ENCODE data around the gene LMX1B. TPM values are rescaled to one million over a fixed set of nuclear protein-coding genes. Genes with fewer than 3 reads are reported as not detected.

Gene LMX1B
- polyA plus RNA-seq, 1 of the 3 experiments (the other 2 are of a cell fraction): not detected

DNA sequence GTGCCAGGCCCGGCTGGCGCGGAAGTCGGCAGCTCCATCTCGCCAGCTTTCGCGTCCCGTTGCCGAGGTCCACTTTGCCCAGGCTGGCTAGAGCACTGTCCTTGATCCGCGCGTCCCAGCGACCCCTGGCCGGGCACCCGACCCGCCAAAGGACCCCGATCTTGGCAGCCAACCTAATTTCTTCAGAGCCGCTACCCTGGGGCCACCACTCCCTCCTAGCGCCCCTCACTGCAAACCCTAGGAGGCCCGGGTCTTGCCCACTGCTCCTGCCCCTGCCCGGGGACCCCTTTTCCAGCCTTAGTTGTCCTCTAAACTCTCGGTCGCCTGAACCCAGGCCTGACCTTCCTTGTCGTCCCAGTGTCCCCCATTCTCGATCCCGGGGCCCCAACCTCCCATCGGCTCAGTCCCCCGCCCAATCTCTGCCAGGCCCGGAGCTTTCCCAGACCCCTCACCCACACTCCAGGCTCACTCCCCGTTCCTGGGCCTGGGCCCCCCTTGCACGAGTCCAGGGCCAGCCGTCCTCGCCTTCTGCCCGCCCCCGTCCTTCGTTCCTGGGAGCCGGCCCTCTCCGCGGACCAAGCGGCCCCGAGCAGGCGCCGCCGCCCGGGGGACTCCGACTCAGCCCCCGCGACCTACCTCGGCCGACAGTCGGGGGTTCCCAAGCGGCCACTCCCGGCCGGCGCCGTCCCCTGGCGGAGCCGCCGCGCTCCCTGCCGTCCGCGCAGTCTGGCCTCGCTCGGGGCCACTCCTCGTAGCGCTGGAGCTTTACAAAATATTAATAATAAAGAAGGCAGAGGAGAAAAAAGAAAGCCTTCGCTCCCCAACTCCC, 701 bp upstream of the LMX1B start:
- TF ChIP-seq, protein P1, sequence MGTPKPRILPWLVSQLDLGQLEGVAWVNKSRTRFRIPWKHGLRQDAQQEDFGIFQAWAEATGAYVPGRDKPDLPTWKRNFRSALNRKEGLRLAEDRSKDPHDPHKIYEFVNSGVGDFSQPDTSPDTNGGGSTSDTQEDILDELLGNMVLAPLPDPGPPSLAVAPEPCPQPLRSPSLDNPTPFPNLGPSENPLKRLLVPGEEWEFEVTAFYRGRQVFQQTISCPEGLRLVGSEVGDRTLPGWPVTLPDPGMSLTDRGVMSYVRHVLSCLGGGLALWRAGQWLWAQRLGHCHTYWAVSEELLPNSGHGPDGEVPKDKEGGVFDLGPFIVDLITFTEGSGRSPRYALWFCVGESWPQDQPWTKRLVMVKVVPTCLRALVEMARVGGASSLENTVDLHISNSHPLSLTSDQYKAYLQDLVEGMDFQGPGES (IDR thresholded peaks at IDR 0.05; ENCODE audit: low read depth, low read length): no peak
- peak; percentile 68 for TF ChIP-seq EZH2phosphoT487 (IDR thresholded peaks at IDR 0.05; ENCODE audit: borderline replicate concordance, low read depth)
- TF ChIP-seq, protein P2, sequence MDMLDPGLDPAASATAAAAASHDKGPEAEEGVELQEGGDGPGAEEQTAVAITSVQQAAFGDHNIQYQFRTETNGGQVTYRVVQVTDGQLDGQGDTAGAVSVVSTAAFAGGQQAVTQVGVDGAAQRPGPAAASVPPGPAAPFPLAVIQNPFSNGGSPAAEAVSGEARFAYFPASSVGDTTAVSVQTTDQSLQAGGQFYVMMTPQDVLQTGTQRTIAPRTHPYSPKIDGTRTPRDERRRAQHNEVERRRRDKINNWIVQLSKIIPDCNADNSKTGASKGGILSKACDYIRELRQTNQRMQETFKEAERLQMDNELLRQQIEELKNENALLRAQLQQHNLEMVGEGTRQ (IDR thresholded peaks at IDR 0.05; ENCODE audit: borderline replicate concordance, low read depth, low read length): no peak
- POLR2A ChIA-PET: no interaction called here
- H3K4me1 ChIP-seq (ENCODE audit: control insufficient read depth in 1 of 2, insufficient read depth in 2 of 2, low read depth in 1 of 2, low read length in 1 of 2): no peaks in the 10 kb centered on the region; a peak in 1 of 4 replicates
- 0 out of 2 replicates have a peak, but pooled peaks cover 3% of the 10 kb centered on the region for H4K20me1 ChIP-seq (ENCODE audit: insufficient read depth)
- 6% methylated on average over 48 of the region's 68 CpGs for WGBS (ENCODE audit: low lambda C conversion rate)
- H3K4me2 ChIP-seq: no peak overlapping the region
- H3K9ac ChIP-seq: no peak overlapping the region
- peaks cover 88% of the 10 kb centered on the region for H3K27me3 ChIP-seq (ENCODE audit: insufficient read depth)
- no peak overlapping the region for H3K4me3 ChIP-seq (ENCODE audit: low read depth in 2 of 2, low read length in 1 of 2)
- H3K36me3 ChIP-seq (replicated peaks in 1 of 2; ENCODE audit: control insufficient read depth in 1 of 2, insufficient read depth in 2 of 2, low read length in 1 of 2): no peaks in the 10 kb centered on the region
- H3K79me2 ChIP-seq (ENCODE audit: insufficient read depth): no peaks in the 10 kb centered on the region
- CTCF ChIA-PET: interaction anchor here (1.0 to 7.0 kb wide), 12 partner anchors 10 to 169 kb away, joined by 4 to 65 read pairs (median 5); no protein-coding TSS in a partner anchor
- no peaks in the 10 kb centered on the region for H3F3A ChIP-seq (replicated peaks; ENCODE audit: insufficient read depth)
- no peak overlapping the region for H2AFZ ChIP-seq (ENCODE audit: low read depth)
- H3K9me2 ChIP-seq: no peaks in the 10 kb centered on the region
- DNase-seq: peak; percentile 55
- H3K9me3 ChIP-seq: no peaks in the 10 kb centered on the region
- H3K27ac ChIP-seq (ENCODE audit: low read depth in 2 of 2, low read length in 1 of 2): no peak overlapping the region

DNA sequence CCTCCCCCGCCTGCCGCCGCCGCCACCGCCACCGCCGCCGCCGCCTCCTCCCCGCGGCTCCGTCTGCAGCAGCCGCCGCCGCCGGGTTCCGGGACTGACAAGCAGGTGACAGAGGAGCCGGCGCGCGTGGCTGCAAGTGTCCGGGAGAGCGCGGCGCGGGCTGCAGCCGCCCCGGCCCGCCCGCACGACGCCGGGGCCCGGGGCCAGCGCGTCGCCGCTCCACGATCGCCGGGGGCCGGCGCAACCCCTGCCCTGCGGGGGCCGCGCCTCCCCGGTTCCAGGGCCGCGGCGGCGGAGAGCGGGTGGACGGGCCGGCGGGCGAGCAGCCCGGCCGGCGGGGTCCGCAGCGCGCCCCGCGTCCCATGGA, 343 bp downstream of the LMX1B start:
- WGBS (ENCODE audit: low lambda C conversion rate): 8% methylated on average over 8 of the region's 64 CpGs
- POLR2A ChIA-PET: no interaction called here
- H3K9ac ChIP-seq: no peak overlapping the region

More for the DNA sequence above, 343 bp downstream of the LMX1B start:
- H3K36me3 ChIP-seq (replicated peaks in 1 of 2; ENCODE audit: control insufficient read depth in 1 of 2, insufficient read depth in 2 of 2, low read length in 1 of 2): no peaks in the 10 kb centered on the region
- no peak overlapping the region for H3K4me3 ChIP-seq (ENCODE audit: low read depth in 2 of 2, low read length in 1 of 2)
- no peak for TF ChIP-seq RAD21 (IDR thresholded peaks at IDR 0.05; ENCODE audit: low read length)
- TF ChIP-seq RFX5 (IDR thresholded peaks at IDR 0.05; ENCODE audit: low read length): no peak
- TF ChIP-seq, protein P3, sequence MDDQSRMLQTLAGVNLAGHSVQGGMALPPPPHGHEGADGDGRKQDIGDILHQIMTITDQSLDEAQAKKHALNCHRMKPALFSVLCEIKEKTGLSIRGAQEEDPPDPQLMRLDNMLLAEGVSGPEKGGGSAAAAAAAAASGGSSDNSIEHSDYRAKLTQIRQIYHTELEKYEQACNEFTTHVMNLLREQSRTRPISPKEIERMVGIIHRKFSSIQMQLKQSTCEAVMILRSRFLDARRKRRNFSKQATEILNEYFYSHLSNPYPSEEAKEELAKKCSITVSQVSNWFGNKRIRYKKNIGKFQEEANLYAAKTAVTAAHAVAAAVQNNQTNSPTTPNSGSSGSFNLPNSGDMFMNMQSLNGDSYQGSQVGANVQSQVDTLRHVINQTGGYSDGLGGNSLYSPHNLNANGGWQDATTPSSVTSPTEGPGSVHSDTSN (IDR thresholded peaks at IDR 0.05): no peak
- no peak for TF ChIP-seq GATA2 (CRISPR knock-in tag; IDR thresholded peaks at IDR 0.05)
- TF ChIP-seq, protein P4, sequence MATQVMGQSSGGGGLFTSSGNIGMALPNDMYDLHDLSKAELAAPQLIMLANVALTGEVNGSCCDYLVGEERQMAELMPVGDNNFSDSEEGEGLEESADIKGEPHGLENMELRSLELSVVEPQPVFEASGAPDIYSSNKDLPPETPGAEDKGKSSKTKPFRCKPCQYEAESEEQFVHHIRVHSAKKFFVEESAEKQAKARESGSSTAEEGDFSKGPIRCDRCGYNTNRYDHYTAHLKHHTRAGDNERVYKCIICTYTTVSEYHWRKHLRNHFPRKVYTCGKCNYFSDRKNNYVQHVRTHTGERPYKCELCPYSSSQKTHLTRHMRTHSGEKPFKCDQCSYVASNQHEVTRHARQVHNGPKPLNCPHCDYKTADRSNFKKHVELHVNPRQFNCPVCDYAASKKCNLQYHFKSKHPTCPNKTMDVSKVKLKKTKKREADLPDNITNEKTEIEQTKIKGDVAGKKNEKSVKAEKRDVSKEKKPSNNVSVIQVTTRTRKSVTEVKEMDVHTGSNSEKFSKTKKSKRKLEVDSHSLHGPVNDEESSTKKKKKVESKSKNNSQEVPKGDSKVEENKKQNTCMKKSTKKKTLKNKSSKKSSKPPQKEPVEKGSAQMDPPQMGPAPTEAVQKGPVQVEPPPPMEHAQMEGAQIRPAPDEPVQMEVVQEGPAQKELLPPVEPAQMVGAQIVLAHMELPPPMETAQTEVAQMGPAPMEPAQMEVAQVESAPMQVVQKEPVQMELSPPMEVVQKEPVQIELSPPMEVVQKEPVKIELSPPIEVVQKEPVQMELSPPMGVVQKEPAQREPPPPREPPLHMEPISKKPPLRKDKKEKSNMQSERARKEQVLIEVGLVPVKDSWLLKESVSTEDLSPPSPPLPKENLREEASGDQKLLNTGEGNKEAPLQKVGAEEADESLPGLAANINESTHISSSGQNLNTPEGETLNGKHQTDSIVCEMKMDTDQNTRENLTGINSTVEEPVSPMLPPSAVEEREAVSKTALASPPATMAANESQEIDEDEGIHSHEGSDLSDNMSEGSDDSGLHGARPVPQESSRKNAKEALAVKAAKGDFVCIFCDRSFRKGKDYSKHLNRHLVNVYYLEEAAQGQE (IDR thresholded peaks at IDR 0.05; ENCODE audit: low read depth, low read length): no peak
- no peak for TF ChIP-seq EP300 (IDR thresholded peaks at IDR 0.05; ENCODE audit: borderline replicate concordance in 1 of 2, low read depth in 1 of 2, low read length in 1 of 2)
- TF ChIP-seq POLR2AphosphoS5 (IDR thresholded peaks at IDR 0.05; ENCODE audit: low read depth, low read length): no peak
- TF ChIP-seq TCF12 (IDR thresholded peaks at IDR 0.05): no peak
- H3K9me2 ChIP-seq: no peaks in the 10 kb centered on the region
- CTCF ChIA-PET: interaction anchor here (0.6 to 7.0 kb wide), 7 partner anchors 9 to 168 kb away, joined by 3 to 65 read pairs (median 5); no protein-coding TSS in a partner anchor
- H3K4me1 ChIP-seq (ENCODE audit: control insufficient read depth in 1 of 2, insufficient read depth in 2 of 2, low read depth in 1 of 2, low read length in 1 of 2): no peaks in the 10 kb centered on the region; a peak in 1 of 4 replicates
- H3F3A ChIP-seq (replicated peaks; ENCODE audit: insufficient read depth): no peaks in the 10 kb centered on the region
- H4K20me1 ChIP-seq (ENCODE audit: insufficient read depth): 0 out of 2 replicates have a peak, but pooled peaks cover 3% of the 10 kb centered on the region
- peaks cover 88% of the 10 kb centered on the region for H3K27me3 ChIP-seq (ENCODE audit: insufficient read depth)
- no peak overlapping the region for H2AFZ ChIP-seq (ENCODE audit: low read depth)
- H3K4me2 ChIP-seq: no peak overlapping the region
- H3K27ac ChIP-seq (ENCODE audit: low read depth in 2 of 2, low read length in 1 of 2): no peak overlapping the region
- H3K79me2 ChIP-seq (ENCODE audit: insufficient read depth): no peaks in the 10 kb centered on the region
- H3K9me3 ChIP-seq: no peaks in the 10 kb centered on the region
- DNase-seq: peak; percentile 51

All from SK-N-SH (cell line).